ENCODE measurements around the gene SHQ1. TPM values are rescaled to one million over a fixed set of nuclear protein-coding genes. Genes with fewer than 3 reads are reported as not detected.
A peak's percentile ranks its signal among the peaks of the same experiment; 100 is the strongest.

Gene SHQ1
- 17.0 TPM for total RNA-seq
- long read RNA-seq, transcript SHQ1-201 (11 exons, 2,879 nt) = major isoform, 27 of 33 reads
- long read RNA-seq, partial matches to known transcripts = 0 of 33 reads
- long read RNA-seq, other reads (novel, unspliced or antisense) = 6 of 33 reads

DNA sequence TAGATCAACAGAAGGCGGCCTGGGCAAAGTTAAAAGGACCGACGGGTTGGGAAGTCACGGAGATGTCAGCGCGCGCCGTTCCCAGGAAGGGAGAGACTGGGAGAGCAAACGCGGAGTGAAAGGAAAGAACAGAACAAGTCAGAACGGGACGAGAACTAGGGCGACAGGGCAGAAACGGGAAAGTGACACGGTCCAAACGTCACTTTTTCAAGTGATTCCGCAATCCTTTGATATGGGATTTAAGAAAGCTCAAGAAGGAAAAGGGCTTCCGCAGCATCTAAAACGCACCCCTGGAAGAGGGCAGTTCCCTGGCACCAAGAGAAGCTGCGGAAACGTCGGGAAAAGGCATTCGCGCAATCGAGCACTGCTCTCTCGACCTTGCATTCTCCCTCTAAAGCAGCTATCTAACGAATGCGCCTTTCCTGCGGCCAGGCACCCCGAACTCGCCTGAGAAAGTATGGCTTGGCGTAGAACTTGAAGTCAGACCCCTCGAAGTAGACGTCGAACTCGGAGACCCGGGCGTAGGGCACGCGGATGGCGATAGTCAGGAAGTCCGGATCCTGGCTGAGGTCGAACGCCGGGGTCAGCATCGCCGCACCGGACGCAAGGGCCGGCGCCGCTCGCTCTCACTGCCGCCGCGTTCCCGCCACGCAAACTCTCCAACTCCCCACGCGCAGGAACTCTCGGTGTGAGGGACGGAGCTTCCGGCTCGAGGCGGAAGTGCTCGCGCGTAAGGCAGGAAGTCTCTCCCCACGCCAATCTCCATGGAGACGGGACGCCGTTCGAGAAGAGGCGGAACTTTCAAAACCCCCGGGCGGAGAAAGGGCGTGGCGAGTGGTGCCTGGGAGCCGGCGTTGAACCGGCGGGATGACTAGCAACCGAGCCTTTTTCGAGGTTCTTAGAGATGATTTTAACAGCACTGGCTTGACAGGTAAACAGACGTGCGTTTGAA, at the start of gene SHQ1:
Gene SHQ1 (minus strand): TSS at position 695 of the 952 bp plus-strand sequence. CDS start 105 bp downstream, at position 590.
- peak; percentile 97 for DNase-seq
- peak; percentile 98 for ATAC-seq
- intact Hi-C loops (cut with micrococcal nuclease) = loop anchor here (10.0 kb wide), 1 partner anchor 207 kb away; no protein-coding TSS in a partner anchor

GRCh38 chr3:72897758-72898007, 49.4 kb upstream of the SHQ1 start:
- DNase-seq (no peak), ATAC-seq (no peak)
- intact Hi-C loops (cut with micrococcal nuclease) = no loop called here

DNA sequence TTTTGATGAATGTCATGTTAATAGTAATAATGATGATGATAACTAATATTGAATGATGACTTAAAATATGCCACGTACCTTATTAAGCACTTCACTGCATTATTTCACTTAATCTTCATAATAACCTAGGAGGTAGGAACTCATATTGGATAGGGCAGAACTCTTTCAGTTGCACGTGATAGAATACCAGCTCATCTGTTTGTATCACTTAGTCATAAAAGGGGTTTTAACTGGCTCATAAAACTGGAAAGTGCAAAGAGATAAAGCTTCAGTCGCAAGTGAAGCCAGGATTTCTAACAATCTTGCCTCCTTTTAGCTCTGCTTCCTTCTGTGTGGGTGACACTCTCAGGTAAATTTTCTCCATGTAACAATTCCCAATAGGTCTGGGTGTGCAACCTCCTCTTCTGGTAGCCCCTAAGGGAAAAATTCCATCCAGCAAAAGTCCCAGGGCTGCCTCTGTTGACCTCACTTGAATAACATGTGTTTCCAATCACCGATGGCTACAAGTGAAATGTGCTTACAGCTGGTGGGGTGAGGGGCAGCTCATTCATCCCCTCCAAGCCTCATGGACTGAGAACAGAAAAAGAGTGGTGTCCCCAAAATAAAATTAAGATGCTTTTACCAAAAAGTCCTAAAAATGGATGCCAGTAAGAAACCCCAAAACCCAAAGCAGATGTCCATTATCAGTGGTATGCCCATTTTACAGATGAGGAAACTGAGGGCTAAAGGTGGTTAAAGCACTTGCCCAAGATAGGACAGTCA, 48.9 kb upstream of the SHQ1 start:
- DNase-seq (no peak), ATAC-seq (no peak)
- intact Hi-C loops (cut with micrococcal nuclease) = no loop called here

GRCh38 chr3:72894976-72895552, 46.8 kb upstream of the SHQ1 start:
- intact Hi-C loops (cut with micrococcal nuclease) = no loop called here
- ATAC-seq = no peak
- no peak for DNase-seq

GRCh38 chr3:72892870-72893269, 44.6 kb upstream of the SHQ1 start:
- intact Hi-C loops (cut with micrococcal nuclease) = no loop called here
- ATAC-seq (no peak), DNase-seq (no peak)

- intact Hi-C loops (cut with micrococcal nuclease) = no loop called here
- peak; percentile 68 for ATAC-seq
- DNase-seq = peak; percentile 47
Observed at GRCh38 chr3:72892081-72892775, 44.0 kb upstream of the SHQ1 start.

DNA sequence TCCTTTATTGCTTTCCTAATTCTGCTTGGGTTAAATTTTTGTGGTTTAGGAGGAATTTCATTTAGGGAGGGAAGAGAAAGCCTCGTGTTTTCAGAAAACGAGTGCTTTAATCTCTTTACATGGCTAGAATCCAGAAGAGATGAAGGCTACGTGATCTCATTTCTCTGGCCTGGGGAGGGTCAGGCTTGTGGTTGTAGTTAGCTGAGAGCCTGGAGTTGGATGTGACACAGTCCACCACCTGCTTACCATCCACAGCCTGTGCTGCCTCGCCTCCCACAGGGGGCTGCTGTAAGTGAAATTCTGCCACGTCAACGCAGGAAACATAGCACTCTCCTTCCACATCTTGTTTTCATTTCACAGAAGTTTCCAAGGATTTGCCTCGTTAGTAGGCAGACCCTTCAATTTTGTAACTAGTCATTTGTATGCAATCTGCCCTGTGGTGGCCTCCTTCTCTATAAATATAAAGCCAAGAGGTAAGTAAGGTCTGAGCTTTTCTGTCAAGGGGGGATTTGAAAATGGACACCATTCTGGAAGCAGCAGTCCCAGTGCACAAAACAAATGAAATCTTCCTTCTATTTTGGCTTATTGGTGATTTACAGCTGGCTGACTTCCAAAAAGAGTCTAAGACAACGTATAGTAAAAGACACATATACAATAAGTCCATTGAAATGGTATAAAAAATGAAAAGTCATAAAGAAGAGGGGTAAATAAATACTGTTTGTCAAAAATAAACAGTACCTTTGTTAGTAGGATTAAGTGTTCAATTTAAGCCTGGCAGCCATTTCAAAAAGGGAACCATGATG, 43.0 kb upstream of the SHQ1 start:
- intact Hi-C loops (cut with micrococcal nuclease) = no loop called here
- ATAC-seq = peak; percentile 77
- DNase-seq = peak; percentile 75

DNA sequence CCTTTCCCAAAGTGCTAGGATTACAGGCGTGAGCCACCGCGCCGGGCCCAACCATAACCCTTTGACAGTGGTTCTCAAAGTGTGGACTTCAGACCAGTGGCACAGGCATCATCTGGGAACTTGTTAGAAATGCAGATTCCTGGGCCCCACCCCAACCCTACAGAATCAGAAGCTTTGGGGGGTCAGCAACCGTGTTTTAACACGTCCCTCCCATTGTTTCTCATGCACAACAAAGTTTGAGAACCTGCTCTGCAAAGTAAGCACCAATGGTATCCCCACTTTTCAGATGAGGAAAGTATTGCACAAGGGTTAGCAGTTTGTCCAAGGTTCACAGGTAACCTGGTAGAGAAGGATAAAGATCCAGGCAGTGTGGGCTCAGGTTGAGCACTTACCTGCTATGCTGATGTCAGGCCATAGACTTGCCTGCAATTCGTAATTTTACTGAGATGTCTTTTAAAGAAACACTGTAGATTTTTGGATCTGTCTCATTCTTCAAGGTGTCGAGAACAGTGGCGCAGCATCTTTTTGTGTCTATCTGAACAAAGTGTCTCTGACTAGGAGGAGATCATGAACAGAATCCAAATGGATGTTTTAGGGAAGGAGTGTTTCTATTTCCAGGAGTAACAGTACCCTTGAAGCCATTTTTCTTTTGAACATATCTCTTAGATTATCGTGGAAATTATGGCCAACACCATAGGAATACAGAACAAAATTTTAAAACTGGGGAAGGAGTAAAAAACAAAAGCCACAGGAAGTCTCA, 42.1 kb upstream of the SHQ1 start:
- DNase-seq (no peak), ATAC-seq (no peak)
- intact Hi-C loops (cut with micrococcal nuclease) = no loop called here

- ATAC-seq (no peak), DNase-seq (peak; percentile 36)
- intact Hi-C loops (cut with micrococcal nuclease) = no loop called here
Observed at GRCh38 chr3:72889310-72890165, 41.3 kb upstream of the SHQ1 start.

DNA sequence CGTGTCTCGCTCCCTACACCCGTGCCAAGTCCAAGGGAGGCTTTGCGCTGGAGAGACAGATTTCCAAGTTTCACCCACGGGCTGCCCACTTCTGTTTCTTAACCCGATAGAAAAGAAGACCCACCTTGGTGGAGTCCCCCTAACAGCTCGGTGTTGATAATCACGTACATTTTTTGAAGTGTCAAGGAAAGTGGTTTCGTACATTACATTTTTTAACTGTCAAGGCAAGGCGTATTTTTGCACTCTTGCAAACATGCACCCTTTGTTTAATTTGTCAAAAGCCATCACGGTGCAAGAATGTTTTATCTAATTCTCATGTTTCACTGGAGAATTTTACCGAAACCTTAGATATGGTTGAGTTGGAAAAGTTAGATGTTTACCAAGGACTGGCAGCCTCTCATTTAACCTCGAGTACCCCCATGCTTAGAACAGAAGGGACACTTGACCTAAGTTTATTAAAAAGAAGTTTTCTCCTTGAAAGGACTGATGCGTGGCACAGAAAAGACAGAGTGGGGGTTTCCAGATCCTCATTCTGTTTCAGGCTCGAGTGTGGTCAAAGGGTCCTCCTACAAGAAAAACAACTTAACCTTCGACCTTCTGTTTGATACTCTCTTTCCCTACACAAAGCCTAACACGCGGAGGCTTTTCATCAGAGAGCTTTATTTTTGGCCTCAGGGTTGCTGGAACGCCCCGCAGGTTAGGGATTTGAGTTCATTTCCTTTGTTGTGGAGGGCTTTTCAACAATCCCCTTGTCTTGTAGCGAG, 40.5 kb upstream of the SHQ1 start:
- intact Hi-C loops (cut with micrococcal nuclease) = no loop called here
- DNase-seq (no peak), ATAC-seq (no peak)

GRCh38 chr3:72887705-72888545, 39.7 kb upstream of the SHQ1 start, which contains the start of gene GXYLT2:
TSS of gene GXYLT2 (plus strand) at chr3:72888046. CDS start at chr3:72888234, 188 bp downstream.
- peak; percentile 81 for ATAC-seq
- peak; percentile 79 for DNase-seq
- intact Hi-C loops (cut with micrococcal nuclease) = no loop called here

DNA sequence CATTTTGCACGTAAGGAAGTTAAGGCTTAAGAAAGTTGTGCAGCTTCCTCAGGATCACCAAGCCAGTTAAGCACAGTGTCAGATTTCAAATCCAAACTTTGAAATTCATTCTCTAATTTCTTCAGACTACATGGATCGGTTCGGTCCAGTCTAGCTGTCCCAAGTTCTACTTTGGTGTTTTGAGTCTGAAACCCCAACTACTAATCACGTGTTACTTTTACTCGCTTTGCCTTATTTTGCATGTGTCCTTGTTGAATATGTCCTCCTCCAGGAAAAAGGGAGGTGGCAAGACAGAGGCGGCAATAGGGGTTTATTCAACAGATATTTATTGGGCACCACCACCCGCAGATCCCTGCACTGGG, 39.1 kb upstream of the SHQ1 start:
- intact Hi-C loops (cut with micrococcal nuclease) = no loop called here
- no peak for DNase-seq
- ATAC-seq = no peak

GRCh38 chr3:72872183-72872582, 23.9 kb upstream of the SHQ1 start:
- intact Hi-C loops (cut with micrococcal nuclease) = no loop called here
- DNase-seq (no peak), ATAC-seq (peak; percentile 65)

- no peak for ATAC-seq
Observed at GRCh38 chr3:72862314-72863090, 14.3 kb upstream of the SHQ1 start.

GRCh38 chr3:72860846-72861245, 12.6 kb upstream of the SHQ1 start:
- DNase-seq (no peak), ATAC-seq (no peak)
- intact Hi-C loops (cut with micrococcal nuclease) = no loop called here

More at GRCh38 chr3:72862314-72863090, 14.3 kb upstream of the SHQ1 start:
- intact Hi-C loops (cut with micrococcal nuclease) = no loop called here
- no peak for DNase-seq
